ENCODE data around the gene CNNM3.

DNA sequence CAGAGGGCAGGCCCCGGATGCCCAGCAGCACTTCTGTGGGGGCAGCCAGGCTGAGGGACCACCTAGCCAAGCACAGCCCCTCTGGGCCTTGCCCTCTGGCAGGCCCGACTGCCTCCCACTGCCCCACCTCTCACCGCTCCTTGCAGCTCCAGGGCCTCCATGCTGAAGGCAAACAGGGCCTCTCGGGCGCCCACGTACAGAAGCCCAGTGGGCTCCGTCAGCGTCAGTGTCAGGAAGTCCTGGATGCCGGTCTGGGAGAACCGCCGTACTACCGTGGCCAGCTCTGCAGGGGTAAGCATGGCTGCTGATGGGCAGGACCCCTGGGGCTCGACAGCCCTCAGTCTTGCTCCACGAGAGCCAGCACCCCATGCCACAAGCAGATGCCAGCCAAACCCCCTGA, 50.1 kb downstream of the CNNM3 start:
- TF ChIP-seq POLR2A (IDR thresholded peaks at IDR 0.05; ENCODE audit: low read length) = no peak
- TF ChIP-seq GATA1 (IDR thresholded peaks at IDR 0.05; ENCODE audit: low read depth, low read length) = no peak
